ENCODE results near the gene MINDY1.

Gene MINDY1

DNA sequence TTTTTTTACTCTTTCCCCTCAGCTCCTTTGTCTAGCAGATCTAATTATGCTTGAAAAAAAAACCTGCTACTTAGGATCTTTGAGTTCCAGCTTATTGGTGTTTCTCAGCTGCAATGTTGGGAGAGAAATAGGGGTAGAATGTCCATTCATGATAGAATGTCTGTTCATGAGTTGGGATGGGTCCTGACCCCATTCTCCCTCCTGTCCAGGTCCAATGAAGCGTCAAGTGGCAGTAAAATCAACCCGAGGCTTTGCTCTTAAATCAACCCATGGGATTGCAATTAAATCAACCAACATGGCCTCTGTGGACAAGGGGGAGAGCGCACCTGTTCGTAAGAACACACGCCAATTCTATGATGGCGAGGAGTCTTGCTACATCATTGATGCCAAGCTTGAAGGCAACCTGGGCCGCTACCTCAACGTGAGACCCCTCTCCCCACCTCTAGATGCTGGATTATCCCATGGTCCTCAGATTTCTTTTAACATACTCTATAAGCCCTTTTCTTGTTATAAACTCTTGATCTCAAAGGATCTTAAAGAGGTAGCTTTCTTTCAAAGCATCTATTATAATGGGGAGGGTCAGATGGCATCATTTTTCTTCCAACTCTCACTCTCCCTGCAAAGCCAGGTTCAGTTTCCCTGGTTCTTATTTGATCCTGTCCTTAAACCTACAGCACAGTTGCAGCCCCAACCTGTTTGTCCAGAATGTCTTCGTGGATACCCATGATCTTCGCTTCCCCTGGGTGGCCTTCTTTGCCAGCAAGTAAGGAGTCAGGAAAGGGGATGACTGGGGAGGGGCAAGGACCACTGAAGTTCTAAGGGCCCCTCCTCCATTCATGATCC lies 43.2 kb downstream of the MINDY1 start:
- DNase-seq, result no peak

DNA sequence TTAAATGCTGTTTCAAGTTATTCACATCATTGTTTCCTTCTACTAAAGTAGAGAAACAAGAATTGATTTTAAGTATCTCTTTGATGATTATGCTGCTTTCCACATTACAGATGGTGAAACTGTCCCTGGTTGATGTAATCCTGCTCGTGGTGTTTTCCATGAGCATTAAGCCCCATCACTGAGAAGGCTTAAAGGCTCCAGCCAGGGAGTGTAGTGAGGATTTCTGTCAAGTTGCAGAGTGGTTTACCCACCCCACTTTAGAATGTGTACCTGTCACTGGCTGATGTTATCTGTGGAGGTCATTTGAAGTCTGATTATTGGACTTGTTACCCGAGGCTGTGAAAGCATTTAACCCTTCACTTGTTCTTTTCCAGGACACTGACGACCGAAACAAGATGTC lies 44.9 kb downstream of the MINDY1 start:
- no peak for DNase-seq

- DNase-seq, result no peak
Measured at GRCh38 chr1:150960646-150961045, 46.1 kb downstream of the MINDY1 start.

DNA sequence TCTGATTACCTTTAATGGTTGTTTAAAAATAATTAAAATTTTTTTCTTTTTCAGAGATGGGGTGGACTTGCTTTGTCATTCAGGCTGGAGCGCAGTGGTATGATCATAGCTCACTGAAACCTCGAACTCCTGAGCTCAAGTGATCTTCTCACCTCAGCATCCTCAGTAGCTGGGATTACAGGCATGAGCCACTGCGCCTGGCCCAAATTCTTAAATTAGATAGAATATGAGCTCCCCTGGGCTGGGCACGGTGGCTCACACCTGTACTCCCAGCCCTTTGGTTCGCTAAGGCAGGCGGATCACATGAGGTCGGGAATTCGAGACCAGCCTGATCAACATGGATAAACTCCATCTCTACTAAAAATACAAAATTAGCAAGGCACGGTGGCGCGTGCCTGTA lies 49.0 kb downstream of the MINDY1 start:
- DNase-seq, result no peak

DNA sequence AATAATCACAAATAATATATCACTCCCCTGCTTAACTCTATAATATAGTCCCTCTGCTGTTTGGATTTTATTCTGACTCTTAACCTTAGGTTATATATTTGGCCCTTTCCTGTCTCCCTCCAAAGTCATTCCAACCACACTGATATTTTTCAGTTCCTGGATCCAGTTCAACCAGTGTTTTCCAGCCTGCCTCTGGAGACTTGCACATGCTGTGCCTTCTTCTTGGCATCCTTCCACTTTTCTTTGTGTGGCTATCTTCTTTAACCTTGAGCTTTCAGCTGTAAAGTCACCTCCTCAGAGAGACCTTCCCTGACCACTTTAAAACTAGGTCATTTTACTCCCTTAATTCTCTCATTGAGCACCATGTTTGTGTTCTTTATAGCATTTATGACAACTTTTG lies 51.4 kb downstream of the MINDY1 start:
- no peak for DNase-seq

DNA sequence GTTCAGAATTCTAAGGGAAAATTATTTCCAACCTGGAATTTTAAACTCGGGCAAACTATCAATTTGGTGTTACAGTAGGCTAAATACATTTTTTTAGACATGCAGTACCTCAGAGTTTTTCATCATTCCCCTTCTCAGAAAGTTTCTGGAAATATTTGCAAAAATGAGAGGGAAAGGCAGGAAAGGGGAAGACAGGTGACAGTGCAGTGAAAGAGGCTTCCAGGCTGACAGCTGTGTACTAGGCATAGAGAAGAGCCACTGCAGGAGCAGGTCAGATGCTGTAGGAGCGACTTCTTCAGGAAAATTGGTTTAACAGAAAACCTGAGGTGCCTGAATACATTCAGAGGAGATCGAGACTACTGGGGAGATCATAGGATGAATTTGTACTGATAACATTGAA lies 52.0 kb downstream of the MINDY1 start:
- no peak for DNase-seq

Data from right forelimb (tissue), 1 donor.